HG02973 (cell line): ENCODE data around the gene ALDH1A1.
"Not testable (repeated sequence)": the region's sequence is repeated elsewhere in the genome, so short reads cannot be mapped to it uniquely, and the experiment has no call there.

Source experiments
- ATAC-seq: cut with Tn5 transposase; IDR thresholded peaks from one replicate; pipeline ENCODE4 v1.9.1; 2021; ENCODE audit warnings: moderate library complexity; ENCODE audit not compliant: unreplicated experiment

ALDH1A1 gene

GRCh38 chr9:72863456-72864094, 89.3 kb downstream of the ALDH1A1 start:
- ATAC-seq: no peak

- ATAC-seq: not testable (repeated sequence)
Measured at GRCh38 chr9:72862788-72863187, 90.1 kb downstream of the ALDH1A1 start.

- ATAC-seq: no peak
Measured at GRCh38 chr9:72858089-72858912, 94.6 kb downstream of the ALDH1A1 start.

- ATAC-seq: no peak
Measured at GRCh38 chr9:72857624-72857996, 95.2 kb downstream of the ALDH1A1 start.

- ATAC-seq: no peak
Measured at GRCh38 chr9:72856972-72857623, 95.8 kb downstream of the ALDH1A1 start.

- no peak for ATAC-seq
Measured at GRCh38 chr9:72855890-72856523, 96.8 kb downstream of the ALDH1A1 start.

GRCh38 chr9:72855321-72855720, 97.5 kb downstream of the ALDH1A1 start:
- no peak for ATAC-seq
